Hepatocyte (in vitro differentiated cells): Measurements from ENCODE around the gene RNASE4.

Source experiments
- EZH2phosphoT487 ChIP-seq: fragments of 200-600 bp; sonication (generic); IDR thresholded peaks from one replicate; pipeline ENCODE4 v1.6.1; 2018; ENCODE audit warnings: antibody characterized with exemption, mild to moderate bottlenecking, low read depth, moderate library complexity; ENCODE audit not compliant: unreplicated experiment, severe bottlenecking
- TF ChIP-seq, protein P1 (sequence below): fragments of 200-600 bp; sonication (generic); IDR thresholded peaks from 2 replicates; pipeline ENCODE4 v1.5.1; 2016; ENCODE audit warnings: antibody characterized with exemption, mild to moderate bottlenecking; ENCODE audit not compliant: poor library complexity

DNA sequence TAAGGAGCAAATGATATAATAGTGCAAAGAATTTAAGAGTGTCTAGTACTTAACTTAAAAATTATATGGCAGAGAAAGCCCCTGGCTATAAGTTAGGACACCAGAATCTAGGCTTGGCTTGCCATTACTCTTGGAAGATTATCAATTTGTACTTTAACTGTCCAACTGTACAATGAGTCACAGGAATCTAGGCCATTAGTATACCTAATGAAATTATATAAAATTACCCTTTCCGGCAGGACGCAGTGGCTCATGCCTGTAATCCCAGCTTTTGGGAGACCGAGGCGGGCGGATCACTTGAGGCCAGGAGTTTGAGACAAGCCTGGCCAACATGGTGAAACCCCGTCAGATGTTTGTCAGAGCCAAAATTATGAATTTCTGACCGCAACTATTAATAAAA lies 42.2 kb upstream of the RNASE4 start:
- TF ChIP-seq, protein P1, sequence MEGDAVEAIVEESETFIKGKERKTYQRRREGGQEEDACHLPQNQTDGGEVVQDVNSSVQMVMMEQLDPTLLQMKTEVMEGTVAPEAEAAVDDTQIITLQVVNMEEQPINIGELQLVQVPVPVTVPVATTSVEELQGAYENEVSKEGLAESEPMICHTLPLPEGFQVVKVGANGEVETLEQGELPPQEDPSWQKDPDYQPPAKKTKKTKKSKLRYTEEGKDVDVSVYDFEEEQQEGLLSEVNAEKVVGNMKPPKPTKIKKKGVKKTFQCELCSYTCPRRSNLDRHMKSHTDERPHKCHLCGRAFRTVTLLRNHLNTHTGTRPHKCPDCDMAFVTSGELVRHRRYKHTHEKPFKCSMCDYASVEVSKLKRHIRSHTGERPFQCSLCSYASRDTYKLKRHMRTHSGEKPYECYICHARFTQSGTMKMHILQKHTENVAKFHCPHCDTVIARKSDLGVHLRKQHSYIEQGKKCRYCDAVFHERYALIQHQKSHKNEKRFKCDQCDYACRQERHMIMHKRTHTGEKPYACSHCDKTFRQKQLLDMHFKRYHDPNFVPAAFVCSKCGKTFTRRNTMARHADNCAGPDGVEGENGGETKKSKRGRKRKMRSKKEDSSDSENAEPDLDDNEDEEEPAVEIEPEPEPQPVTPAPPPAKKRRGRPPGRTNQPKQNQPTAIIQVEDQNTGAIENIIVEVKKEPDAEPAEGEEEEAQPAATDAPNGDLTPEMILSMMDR = no peak
- no peak for TF ChIP-seq EZH2phosphoT487
